Measurements from ENCODE around the gene ARFGAP1. TPM values are rescaled to one million over a fixed set of nuclear protein-coding genes. Genes with fewer than 3 reads are reported as not detected.

ARFGAP1 gene
- total and polyA plus RNA-seq, 2 experiments from 2014 or later, result 41.5 to 95.5 TPM

DNA sequence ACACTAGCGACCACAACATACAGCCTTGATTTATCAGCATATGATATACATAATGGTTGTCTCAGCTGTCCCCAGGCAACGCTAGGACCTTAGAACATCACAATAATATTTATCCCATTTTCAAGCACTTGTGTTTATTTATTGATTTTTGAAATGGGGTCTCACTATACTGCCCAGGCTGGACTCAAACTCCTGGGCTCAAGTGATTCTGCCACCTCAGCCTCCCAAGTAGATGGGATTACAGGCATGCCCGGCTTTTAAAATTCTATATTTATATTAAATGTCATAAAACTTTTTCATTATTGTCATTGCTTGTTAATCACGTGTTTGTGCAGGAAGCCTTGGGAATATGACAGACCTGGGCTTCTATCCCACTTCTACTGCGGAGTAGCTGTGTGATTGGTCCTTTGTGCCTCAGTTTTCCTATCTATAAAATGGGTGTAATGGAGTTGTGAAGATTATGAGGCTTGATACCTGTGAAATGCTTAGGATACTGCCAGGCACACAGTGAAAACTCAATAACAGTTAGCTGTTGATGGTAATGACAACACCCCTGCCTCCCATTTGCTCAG lies 30.6 kb downstream of the ARFGAP1 start:
- Mint-ChIP-seq H3K36me3 (ENCODE audit: low read depth) (no peaks in the 10 kb centered on the region), H3K27me3 (ENCODE audit: insufficient read depth, low read depth, poor library complexity) (peaks cover 11% of the 10 kb centered on the region), H3K4me1 (no peaks in the 10 kb centered on the region), H3K27ac (no peak overlapping the region), H3K9me3 (peaks cover 4% of the 10 kb centered on the region; the same call in 1 of the 3 replicates), H3K4me3 (no peak overlapping the region)
- Histone ChIP-seq H3K4me2 (no peak overlapping the region), H3K27me3 (ENCODE audit: insufficient read depth) (no peaks in the 10 kb centered on the region), H4K20me1 (replicated peaks; ENCODE audit: insufficient read depth) (no peaks in the 10 kb centered on the region), H3K36me3 (ENCODE audit: insufficient read depth) (no peaks in the 10 kb centered on the region), H3F3A (replicated peaks; ENCODE audit: low read depth) (no peaks in the 10 kb centered on the region), H3K4me1 (ENCODE audit: insufficient read depth) (no peaks in the 10 kb centered on the region), H3K27ac (ENCODE audit: low read depth) (no peak overlapping the region), H3K4me3 (no peak overlapping the region), H3K9me2 (ENCODE audit: insufficient read depth) (no peaks in the 10 kb centered on the region), H3K79me2 (replicated peaks; ENCODE audit: insufficient read depth) (no peaks in the 10 kb centered on the region), H2AFZ (no peak overlapping the region)
- no peak for ATAC-seq
- TF ChIP-seq ZNF114 (CRISPR knock-in tag; IDR thresholded peaks at IDR 0.05) (no peak), EZH2 (IDR thresholded peaks at IDR 0.05; ENCODE audit: low read depth, unreplicated experiment) (no peak), NANOG (IDR thresholded peaks at IDR 0.05; ENCODE audit: borderline replicate concordance) (no peak), CREB1 (CRISPR knock-in tag; IDR thresholded peaks at IDR 0.05; ENCODE audit: low read depth) (no peak), ZNF462 (CRISPR knock-in tag; IDR thresholded peaks at IDR 0.05) (no peak)
- TF ChIP-seq, protein P1, sequence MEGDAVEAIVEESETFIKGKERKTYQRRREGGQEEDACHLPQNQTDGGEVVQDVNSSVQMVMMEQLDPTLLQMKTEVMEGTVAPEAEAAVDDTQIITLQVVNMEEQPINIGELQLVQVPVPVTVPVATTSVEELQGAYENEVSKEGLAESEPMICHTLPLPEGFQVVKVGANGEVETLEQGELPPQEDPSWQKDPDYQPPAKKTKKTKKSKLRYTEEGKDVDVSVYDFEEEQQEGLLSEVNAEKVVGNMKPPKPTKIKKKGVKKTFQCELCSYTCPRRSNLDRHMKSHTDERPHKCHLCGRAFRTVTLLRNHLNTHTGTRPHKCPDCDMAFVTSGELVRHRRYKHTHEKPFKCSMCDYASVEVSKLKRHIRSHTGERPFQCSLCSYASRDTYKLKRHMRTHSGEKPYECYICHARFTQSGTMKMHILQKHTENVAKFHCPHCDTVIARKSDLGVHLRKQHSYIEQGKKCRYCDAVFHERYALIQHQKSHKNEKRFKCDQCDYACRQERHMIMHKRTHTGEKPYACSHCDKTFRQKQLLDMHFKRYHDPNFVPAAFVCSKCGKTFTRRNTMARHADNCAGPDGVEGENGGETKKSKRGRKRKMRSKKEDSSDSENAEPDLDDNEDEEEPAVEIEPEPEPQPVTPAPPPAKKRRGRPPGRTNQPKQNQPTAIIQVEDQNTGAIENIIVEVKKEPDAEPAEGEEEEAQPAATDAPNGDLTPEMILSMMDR (conservative IDR thresholded peaks at IDR 0.05; ENCODE audit: low read depth in 2 of 2), result no peak
- DNase-seq (ENCODE audit: low spot score), result no peak
